Psoas muscle (tissue), 8 donors: ENCODE data around the gene NLRX1. TPM values are rescaled to one million over a fixed set of nuclear protein-coding genes. Genes with fewer than 3 reads are reported as not detected.

Experiments used
- ATAC-seq, 4 donors: fragments of 200-7000 bp; cut with Tn5 transposase; one replicate each; pipeline ENCODE4 v1.9.1; 2020; ENCODE audit warnings: moderate library complexity in 3 of 4, mild to moderate bottlenecking in 2 of 4
- DNase-seq, 2 donors: peaks; one replicate each; pipeline ENCODE4 v3.0.0-alpha.2; 2020
- H3K27ac ChIP-seq: fragments of 200-600 bp; one replicate; pipeline ENCODE4 v1.8.0; 2022
- H3K27me3 ChIP-seq, 3 donors: fragments of 200-600 bp in 1 of 3; one replicate each; pipeline versions ENCODE4 v1.6.1 to v1.8.0; 2013 to 2022; ENCODE audit warnings: low read length in 2 of 3, mild to moderate bottlenecking in 2 of 3, moderate library complexity in 1 of 3; ENCODE audit not compliant: insufficient read depth in 3 of 3
- H3K36me3 ChIP-seq, 2 donors: fragments of 200-600 bp in 1 of 2; one replicate each; pipeline versions ENCODE4 v1.6.1 to v1.8.0; 2013 to 2022; ENCODE audit warnings: low read depth in 1 of 2, mild to moderate bottlenecking in 1 of 2, moderate library complexity in 1 of 2; ENCODE audit not compliant: insufficient read depth in 1 of 2
- H3K4me1 ChIP-seq: fragments of 200-600 bp; one replicate; pipeline ENCODE4 v1.8.0; 2022
- H3K4me3 ChIP-seq: fragments of 200-600 bp; one replicate; pipeline ENCODE4 v1.8.0; 2022; ENCODE audit warnings: mild to moderate bottlenecking
- H3K9me3 ChIP-seq: fragments of 200-600 bp; one replicate; pipeline ENCODE4 v1.8.0; 2022
- CTCF ChIP-seq: fragments of 200-600 bp; IDR thresholded peaks from one replicate; pipeline ENCODE4 v1.8.0; 2022; ENCODE audit warnings: antibody characterized with exemption
- WGBS, 3 donors: extraction: QIAGEN DNeasy Blood & Tissue Kit; methylation state at CpG; one replicate each; pipeline versions ENCODE4 v1.1.6 to v1.1.7; 2013; 5-methylcytosine and 5-hydroxymethylcytosine counted together
- intact Hi-C, 2 donors: fragments of 100-400 bp; cut with DNase I; formaldehyde crosslinking; loops; one replicate each; pipeline versions ENCODE4 v1.11.0 to v1.14.2; 2022
- polyA plus RNA-seq, 3 donors: library from polyadenylated mRNA; stranded (reverse); fragments of 200-250 nt; gene quantifications; one replicate each; pipeline ENCODE4 v1.2.3, GENCODE V29; 2013
- total RNA-seq, 4 donors: library from RNA; stranded (reverse); fragmentation: NEBNext Ultra II Directional in 2 of 4; extraction: Animal tissue kit (Norgen Biotek cat#: 25700) in 2 of 4; gene quantifications; one replicate each; pipeline versions ENCODE4 v1.2.1 to v1.2.4, GENCODE V29; 2021 to 2023
- donor health status: healthy with polysubstance abuse.
- donor health status: DM: no; HTN: no; CAD: no; lungs with moderate emphysema.
- donor health status: Bipolar disorder and iron deficiency.
- donor health status: healthy.
- donor health status: DM: yes; HTN: yes; CAD: no.
- donor health status: DM: no; HTN: no; CAD: no.
- donor health status: DM: no; HTN: no; CAD: no.
- donor health status: DM: yes; HTN: yes; CAD: no.

Gene NLRX1
- total and polyA plus RNA-seq, 7 donors = 8.8 to 28.7 (median 18.1) TPM

- intact Hi-C loops = loop anchor here in 1 of 2 donors (10.0 kb wide), 2 partner anchors 82 to 112 kb away; partner anchors contain the start of gene MCAM
- no peak overlapping the region for H3K27ac ChIP-seq
- H3K27me3 ChIP-seq = no peaks in the 10 kb centered on the region
- no peaks in the 10 kb centered on the region for H3K9me3 ChIP-seq
- DNase-seq (no peak), ATAC-seq (no peak)
- 92% methylated on average over 7 of the region's 7 CpGs for WGBS, 3 donors
- H3K4me3 ChIP-seq = no peak overlapping the region
- no peaks in the 10 kb centered on the region for H3K36me3 ChIP-seq
- peaks cover 10% of the 10 kb centered on the region for H3K4me1 ChIP-seq
- TF ChIP-seq CTCF = no peak
Observed at GRCh38 chr11:119202554-119202953, 34.0 kb downstream of the NLRX1 start.

- Histone ChIP-seq H3K27me3 (no peaks in the 10 kb centered on the region), H3K4me1 (peaks cover 13% of the 10 kb centered on the region), H3K4me3 (no peak overlapping the region), H3K9me3 (no peaks in the 10 kb centered on the region), H3K27ac (no peak overlapping the region), H3K36me3 (no peaks in the 10 kb centered on the region)
- ATAC-seq = no peak
- DNase-seq = no peak
- TF ChIP-seq CTCF = no peak
- intact Hi-C loops = loop anchor here in 1 of 2 donors (10.0 kb wide), 2 partner anchors 81 to 111 kb away; partner anchors contain the start of gene MCAM
- WGBS, 3 donors = 94 to 96% (median 95%) methylated on average over 9 of the region's 9 CpGs
Observed at GRCh38 chr11:119204066-119204465, 35.5 kb downstream of the NLRX1 start.

- ATAC-seq = no peak
- no peak for TF ChIP-seq CTCF
- H3K4me1 ChIP-seq = peaks cover 13% of the 10 kb centered on the region
- DNase-seq = no peak
- no peak overlapping the region for H3K27ac ChIP-seq
- H3K4me3 ChIP-seq = peak overlapping the region; percentile 91
- 59 to 67% (median 62%) methylated on average over 10 of the region's 10 CpGs for WGBS, 3 donors
- no peaks in the 10 kb centered on the region for H3K27me3 ChIP-seq
- no peaks in the 10 kb centered on the region for H3K36me3 ChIP-seq
- no peaks in the 10 kb centered on the region for H3K9me3 ChIP-seq
- intact Hi-C loops = loop anchor here (5.0 to 10.0 kb wide), 6 partner anchors 62 to 132 kb away; partner anchors contain the start of gene MCAM (in 1 of the 2)
Observed at GRCh38 chr11:119205080-119205479, 36.6 kb downstream of the NLRX1 start.

- Histone ChIP-seq H3K4me3 (peak within 1 kb of the TSS; percentile 91), H3K36me3 (no peaks in the 10 kb centered on the region), H3K9me3 (no peaks in the 10 kb centered on the region), H3K27me3 (no peaks in the 10 kb centered on the region), H3K4me1 (peaks cover 13% of the 10 kb centered on the region), H3K27ac (peak within 1 kb of the TSS; percentile 90)
- WGBS, 3 donors = 0 to 1% (median 1%) methylated on average over 50 to 88 of the region's 88 CpGs
- TF ChIP-seq CTCF = peak; percentile 79
- intact Hi-C loops = loop anchor here (5.0 to 10.0 kb wide), 6 partner anchors 61 to 131 kb away; partner anchors contain the start of gene MCAM (in 1 of the 2)
- peak; percentile 94 to 97 for DNase-seq
- peak; percentile 97 to 98 (median 97) for ATAC-seq
Observed at GRCh38 chr11:119205574-119206510, 37.3 kb downstream of the NLRX1 start, which contains the start of gene CBL. Gene CBL (plus strand): TSS chr11:119206339. CDS start chr11:119206418, 79 bp downstream.
